DND-41 (cell line): Measurements from ENCODE around the gene SERGEF.

ENCODE experiments used
- ATAC-seq: fragments of 200-7000 bp; cut with Tn5 transposase; 3 replicates; pipeline ENCODE4 v1.9.1; 2021; ENCODE audit warnings: low read depth; ENCODE audit not compliant: insufficient read depth
- DNase-seq: peaks from one replicate; pipeline ENCODE4 v3.0.0-alpha.2; 2020
- H2AFZ ChIP-seq: 2 replicates; pipeline ENCODE4 v1.6.0; 2012; ENCODE audit warnings: low read depth, low read length
- H3K27ac ChIP-seq: 2 replicates; pipeline ENCODE4 v1.5.1; 2012; ENCODE audit warnings: low read length, inconsistent platforms
- H3K27me3 ChIP-seq: fragments of 200-600 bp; sonication (generic); 2 replicates; pipeline ENCODE4 v1.6.0; 2012; ENCODE audit warnings: low read length, mild to moderate bottlenecking, inconsistent platforms; ENCODE audit not compliant: insufficient read depth, poor library complexity
- H3K36me3 ChIP-seq: 2 replicates; pipeline ENCODE4 v1.5.1; 2012; ENCODE audit warnings: low read length, inconsistent platforms; ENCODE audit not compliant: insufficient read depth
- H3K4me1 ChIP-seq: 2 replicates; pipeline ENCODE4 v1.5.1; 2012; ENCODE audit warnings: mild to moderate bottlenecking, low read length; ENCODE audit not compliant: insufficient read depth
- H3K4me2 ChIP-seq: 2 replicates; pipeline ENCODE4 v1.6.0; 2012; ENCODE audit warnings: mild to moderate bottlenecking, moderate library complexity, low read length, inconsistent platforms; ENCODE audit not compliant: insufficient read depth
- H3K4me3 ChIP-seq, 2 experiments: fragments of 200-600 bp in 1 of 2; shearing (Covaris generic) in 1 of 2; 2 replicates each; pipeline ENCODE4 v1.5.1; 2012 to 2016; ENCODE audit warnings: inconsistent platforms in 2 of 2, low read length in 2 of 2, mild to moderate bottlenecking in 2 of 2, low read depth in 1 of 2, moderate library complexity in 1 of 2
- H3K79me2 ChIP-seq: 2 replicates; pipeline ENCODE4 v1.6.0; 2012; ENCODE audit warnings: low read length, inconsistent platforms; ENCODE audit not compliant: insufficient read depth
- H3K9ac ChIP-seq: 2 replicates; pipeline ENCODE4 v1.6.0; 2012; ENCODE audit warnings: low read depth, mild to moderate bottlenecking, inconsistent platforms, low read length, moderate library complexity
- H3K9me3 ChIP-seq: 2 replicates; pipeline ENCODE4 v1.5.1; 2012; ENCODE audit warnings: low read length, moderate library complexity, mild to moderate bottlenecking, inconsistent platforms; ENCODE audit not compliant: insufficient read depth, severe bottlenecking
- H4K20me1 ChIP-seq: 2 replicates; pipeline ENCODE4 v1.6.0; 2012; ENCODE audit warnings: low read length; ENCODE audit not compliant: insufficient read depth
- EZH2 ChIP-seq: IDR thresholded peaks from 3 replicates; pipeline ENCODE4 v1.6.1; 2012; ENCODE audit warnings: borderline replicate concordance, low read depth, mild to moderate bottlenecking, moderate library complexity, low read length, inconsistent platforms; ENCODE audit not compliant: severe bottlenecking
- TF ChIP-seq, protein P1 (sequence below): IDR thresholded peaks from 2 replicates; pipeline ENCODE4 v1.5.1; 2012; ENCODE audit warnings: borderline replicate concordance, low read length, moderate library complexity, mild to moderate bottlenecking; ENCODE audit not compliant: poor library complexity, severe bottlenecking; ENCODE audit errors: extremely low read depth

SERGEF gene

GRCh38 chr11:17793642-17794170 is 219.1 kb downstream of the SERGEF start:
- no peaks in the 10 kb centered on the region for H3K27me3 ChIP-seq

DNA sequence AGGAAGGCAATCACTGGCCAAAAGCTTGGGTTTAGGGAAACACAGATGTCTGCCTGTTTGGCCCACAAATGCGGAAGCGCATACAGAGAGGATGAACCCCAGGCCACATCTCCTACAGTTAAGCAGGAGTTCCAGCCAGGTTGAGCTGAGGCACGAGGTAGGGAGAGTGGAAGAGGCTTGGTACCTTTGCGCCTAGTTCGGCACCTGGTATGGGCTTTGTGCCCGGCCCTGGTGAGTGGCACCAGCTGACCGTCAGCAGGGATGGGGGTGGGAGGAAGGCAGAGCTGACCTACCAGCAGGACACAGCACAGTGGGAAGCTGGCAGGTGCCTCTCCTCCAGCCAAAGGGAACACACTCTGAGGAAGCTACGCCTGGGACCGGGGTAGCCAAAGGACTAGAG is 220.7 kb downstream of the SERGEF start:
- Histone ChIP-seq H3K27ac (no peak overlapping the region), H3K4me2 (no peak overlapping the region)
- no peak for TF ChIP-seq EZH2
- TF ChIP-seq, protein P1, sequence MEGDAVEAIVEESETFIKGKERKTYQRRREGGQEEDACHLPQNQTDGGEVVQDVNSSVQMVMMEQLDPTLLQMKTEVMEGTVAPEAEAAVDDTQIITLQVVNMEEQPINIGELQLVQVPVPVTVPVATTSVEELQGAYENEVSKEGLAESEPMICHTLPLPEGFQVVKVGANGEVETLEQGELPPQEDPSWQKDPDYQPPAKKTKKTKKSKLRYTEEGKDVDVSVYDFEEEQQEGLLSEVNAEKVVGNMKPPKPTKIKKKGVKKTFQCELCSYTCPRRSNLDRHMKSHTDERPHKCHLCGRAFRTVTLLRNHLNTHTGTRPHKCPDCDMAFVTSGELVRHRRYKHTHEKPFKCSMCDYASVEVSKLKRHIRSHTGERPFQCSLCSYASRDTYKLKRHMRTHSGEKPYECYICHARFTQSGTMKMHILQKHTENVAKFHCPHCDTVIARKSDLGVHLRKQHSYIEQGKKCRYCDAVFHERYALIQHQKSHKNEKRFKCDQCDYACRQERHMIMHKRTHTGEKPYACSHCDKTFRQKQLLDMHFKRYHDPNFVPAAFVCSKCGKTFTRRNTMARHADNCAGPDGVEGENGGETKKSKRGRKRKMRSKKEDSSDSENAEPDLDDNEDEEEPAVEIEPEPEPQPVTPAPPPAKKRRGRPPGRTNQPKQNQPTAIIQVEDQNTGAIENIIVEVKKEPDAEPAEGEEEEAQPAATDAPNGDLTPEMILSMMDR, result no peak

More at GRCh38 chr11:17793642-17794170, 219.1 kb downstream of the SERGEF start:
- Histone ChIP-seq H3K9me3 (no peaks in the 10 kb centered on the region), H3K4me3 (no peak overlapping the region), H3K36me3 (no peaks in the 10 kb centered on the region), H4K20me1 (peaks cover 3% of the 10 kb centered on the region; the same call in 1 of the 2 replicates), H3K27ac (no peak overlapping the region), H2AFZ (no peak overlapping the region), H3K79me2 (no peaks in the 10 kb centered on the region), H3K9ac (no peak overlapping the region), H3K4me1 (no peaks in the 10 kb centered on the region), H3K4me2 (no peak overlapping the region)
- ATAC-seq, result no peak
- DNase-seq, result no peak
- no peak for TF ChIP-seq EZH2
- TF ChIP-seq, protein P1, result no peak

DNA sequence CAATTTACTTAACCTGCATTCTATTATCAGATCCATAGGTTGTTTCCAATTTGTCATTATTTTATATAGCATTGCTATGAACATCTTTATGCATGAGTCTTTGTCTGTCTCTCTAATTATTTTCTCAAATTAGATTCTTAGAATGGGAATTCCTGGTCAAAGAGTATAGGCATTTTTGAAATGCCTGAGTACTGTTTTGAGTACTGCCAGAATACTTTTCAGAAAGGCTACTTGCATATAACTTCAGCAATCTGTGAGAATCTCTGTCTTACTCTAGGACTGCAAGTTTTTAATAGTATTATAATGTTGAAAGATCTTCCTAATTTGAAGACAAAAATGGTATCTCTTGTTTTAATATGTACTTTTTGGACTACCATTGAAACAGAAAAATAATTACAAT is 221.7 kb downstream of the SERGEF start:
- Histone ChIP-seq H3K4me1 (no peaks in the 10 kb centered on the region), H3K4me2 (no peak overlapping the region), H2AFZ (no peak overlapping the region), H3K79me2 (no peaks in the 10 kb centered on the region), H3K27ac (no peak overlapping the region), H3K9ac (no peak overlapping the region), H3K4me3 (no peak overlapping the region), H3K9me3 (no peaks in the 10 kb centered on the region), H4K20me1 (no peaks in the 10 kb centered on the region), H3K36me3 (no peaks in the 10 kb centered on the region), H3K27me3 (no peaks in the 10 kb centered on the region)
- TF ChIP-seq, protein P1, result no peak
- TF ChIP-seq EZH2, result no peak
- ATAC-seq, result no peak
- DNase-seq, result no peak

More for the DNA sequence above, 220.7 kb downstream of the SERGEF start:
- DNase-seq, result no peak
- no peak overlapping the region for H2AFZ ChIP-seq
- no peaks in the 10 kb centered on the region for H3K79me2 ChIP-seq
- no peaks in the 10 kb centered on the region for H3K4me1 ChIP-seq
- no peak overlapping the region for H3K4me3 ChIP-seq
- H3K36me3 ChIP-seq, result no peaks in the 10 kb centered on the region
- no peaks in the 10 kb centered on the region for H3K27me3 ChIP-seq
- ATAC-seq, result no peak
- H3K9me3 ChIP-seq, result no peaks in the 10 kb centered on the region
- H4K20me1 ChIP-seq, result peaks cover 3% of the 10 kb centered on the region; the same call in 1 of the 2 replicates
- no peak overlapping the region for H3K9ac ChIP-seq

DNA sequence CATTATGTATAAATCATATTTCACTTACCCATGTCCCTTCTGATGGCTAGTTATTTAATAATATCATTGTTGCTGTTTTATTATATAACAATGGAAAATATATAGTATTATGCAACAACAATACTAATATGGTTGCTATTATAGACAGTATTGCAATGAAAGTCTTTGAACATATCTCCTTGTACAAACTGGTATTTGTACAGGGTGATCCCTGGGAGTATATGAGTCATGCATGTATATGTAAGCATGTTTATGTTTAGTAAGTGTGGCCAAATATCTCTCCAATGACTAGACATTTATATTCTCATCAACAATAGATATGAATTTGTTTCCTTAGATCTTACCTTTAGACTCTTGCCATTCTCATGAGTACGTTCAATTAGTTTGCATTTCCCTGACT is 222.4 kb downstream of the SERGEF start:
- no peaks in the 10 kb centered on the region for H3K4me1 ChIP-seq
- no peak overlapping the region for H3K4me3 ChIP-seq
- H3K79me2 ChIP-seq, result no peaks in the 10 kb centered on the region
- H3K27ac ChIP-seq, result no peak overlapping the region
- TF ChIP-seq, protein P1, result no peak
- no peaks in the 10 kb centered on the region for H3K36me3 ChIP-seq
- no peak overlapping the region for H3K4me2 ChIP-seq
- H2AFZ ChIP-seq, result no peak overlapping the region
- DNase-seq (no peak), ATAC-seq (no peak)
- no peak overlapping the region for H3K9ac ChIP-seq
- no peaks in the 10 kb centered on the region for H4K20me1 ChIP-seq
- H3K9me3 ChIP-seq, result no peaks in the 10 kb centered on the region
- no peaks in the 10 kb centered on the region for H3K27me3 ChIP-seq
